Epithelial cell of proximal tubule (primary cell): ENCODE measurements around the gene ZC3H18. TPM values are rescaled to one million over a fixed set of nuclear protein-coding genes. Genes with fewer than 3 reads are reported as not detected.

ENCODE experiments used
- DNase-seq: peaks from one replicate; pipeline ENCODE4 v3.0.0-alpha.2; 2011; ENCODE audit warnings: low read depth
- H3K4me3 ChIP-seq: 2 replicates; pipeline ENCODE4 v1.5.1; 2011; ENCODE audit warnings: low read depth, mild to moderate bottlenecking, low read length
- CTCF ChIP-seq: conservative IDR thresholded peaks from 2 replicates; pipeline ENCODE4 v1.5.1; 2012; ENCODE audit warnings: low read depth, mild to moderate bottlenecking, low read length
- total RNA-seq: library from RNA; depleted of rRNA; stranded (reverse); fragments of >200 nt; gene quantifications from 2 replicates; pipeline ENCODE4 v1.2.3, GENCODE V29; 2015

The ZC3H18 gene
- total RNA-seq, 1 donor from 2014 or later, result 18.3 TPM

- no peak for TF ChIP-seq CTCF
- no peak overlapping the region for H3K4me3 ChIP-seq
Measured at GRCh38 chr16:88589441-88589840, 19.2 kb downstream of the ZC3H18 start.

GRCh38 chr16:88591577-88592021, 21.4 kb downstream of the ZC3H18 start:
- H3K4me3 ChIP-seq, result no peak overlapping the region
- DNase-seq, result no peak
- no peak for TF ChIP-seq CTCF

More at GRCh38 chr16:88589441-88589840, 19.2 kb downstream of the ZC3H18 start:
- DNase-seq, result no peak

GRCh38 chr16:88593061-88593460, 22.9 kb downstream of the ZC3H18 start:
- H3K4me3 ChIP-seq, result no peak overlapping the region
- DNase-seq, result no peak
- no peak for TF ChIP-seq CTCF

GRCh38 chr16:88593489-88593888, 23.3 kb downstream of the ZC3H18 start:
- DNase-seq, result no peak
- no peak for TF ChIP-seq CTCF
- no peak overlapping the region for H3K4me3 ChIP-seq

- TF ChIP-seq CTCF, result no peak
- H3K4me3 ChIP-seq, result no peak overlapping the region
- DNase-seq, result no peak
Measured at GRCh38 chr16:88593910-88594309, 23.7 kb downstream of the ZC3H18 start.

GRCh38 chr16:88595101-88595500, 24.9 kb downstream of the ZC3H18 start:
- no peak for DNase-seq
- no peak overlapping the region for H3K4me3 ChIP-seq
- no peak for TF ChIP-seq CTCF

GRCh38 chr16:88595921-88596320, 25.7 kb downstream of the ZC3H18 start:
- DNase-seq, result no peak
- no peak for TF ChIP-seq CTCF
- H3K4me3 ChIP-seq, result no peak overlapping the region
